GM12878 (cell line): ENCODE results near the gene ZNF618. TPM values are rescaled to one million over a fixed set of nuclear protein-coding genes. Genes with fewer than 3 reads are reported as not detected.

Source experiments
- ATAC-seq: fragments of 200-7000 bp; cut with Tn5 transposase; 3 replicates; pipeline ENCODE4 v1.9.1; 2020; ENCODE audit warnings: mild to moderate bottlenecking, moderate library complexity
- BruUV-seq: library from RNA; stranded (reverse); fragments of 400-500 nt; replicated peaks from 2 replicates; lab custom pipeline; 2021; lab: Mats Ljungman, UMichigan
- CTCF ChIA-PET: fragments of 300-600 bp; sonication (Branson Sonifier 250); formaldehyde crosslinking; extraction: SDS; loops from one replicate; lab custom pipeline; 2021; ENCODE audit warnings: inconsistent platforms; lab: Yijun Ruan, JAX
- POLR2A ChIA-PET: fragments of 350-600 bp; formaldehyde crosslinking; extraction: SDS; loops from one replicate; lab custom pipeline; 2021; ENCODE audit warnings: inconsistent platforms; lab: Charles Lee
- RAD21 ChIA-PET: fragments of 300-600 bp; sonication (Branson Sonifier 250); formaldehyde crosslinking; loops from one replicate; lab custom pipeline; 2023; ENCODE audit warnings: antibody characterized with exemption; ENCODE audit not compliant: unreplicated experiment; lab: Charles Lee
- SMC1A ChIA-PET: fragments of 300-600 bp; sonication (Branson Sonifier 250); formaldehyde crosslinking; loops from one replicate; lab custom pipeline; 2023; ENCODE audit not compliant: unreplicated experiment, uncharacterized antibody; lab: Charles Lee
- DNase-seq: peaks from one replicate; pipeline ENCODE4 v3.0.0-alpha.2; 2011; ENCODE audit warnings: low read depth, low spot score
- FAIRE-seq: peaks from 3 replicates; lab custom pipeline; 2011; peaks lifted over from hg19 to GRCh38; lab: Jason Lieb, UNC
- H2AFZ ChIP-seq: 2 replicates; pipeline ENCODE4 v1.6.0; 2011; ENCODE audit warnings: low read depth, low read length, control low read depth; ENCODE audit not compliant: control insufficient read depth
- H3K27ac ChIP-seq: 2 replicates; pipeline ENCODE4 v1.5.1; 2011; ENCODE audit warnings: control low read depth; ENCODE audit not compliant: control insufficient read depth, insufficient read depth
- H3K27me3 ChIP-seq, 2 experiments: replicated peaks in 1 of 2; 2 replicates each; pipeline versions ENCODE4 v1.6.0 to v1.6.1; 2011; ENCODE audit warnings: low read length in 1 of 2; ENCODE audit not compliant: control insufficient read depth in 2 of 2, insufficient read depth in 2 of 2
- H3K36me3 ChIP-seq, 2 experiments: 2 replicates each; pipeline ENCODE4 v1.5.1; 2011; ENCODE audit warnings: low read length in 1 of 2; ENCODE audit not compliant: control insufficient read depth in 2 of 2, insufficient read depth in 2 of 2
- H3K4me1 ChIP-seq: 2 replicates; pipeline ENCODE4 v1.6.1; 2011; ENCODE audit warnings: mild to moderate bottlenecking, low read length, moderate library complexity, mixed read lengths; ENCODE audit not compliant: control insufficient read depth, insufficient read depth
- H3K4me2 ChIP-seq: 2 replicates; pipeline ENCODE4 v1.6.0; 2011; ENCODE audit warnings: control low read depth; ENCODE audit not compliant: control insufficient read depth, insufficient read depth
- H3K4me3 ChIP-seq: fragments of 200-600 bp; sonication (generic); 2 replicates; pipeline ENCODE4 v1.5.1; 2016
- H3K79me2 ChIP-seq: 2 replicates; pipeline ENCODE4 v1.6.0; 2011; ENCODE audit warnings: low read length; ENCODE audit not compliant: control insufficient read depth, insufficient read depth
- H3K9ac ChIP-seq: 2 replicates; pipeline ENCODE4 v1.8.0; 2011; ENCODE audit warnings: low read length, control low read depth, mixed read lengths; ENCODE audit not compliant: control insufficient read depth, insufficient read depth
- H3K9me3 ChIP-seq: replicated peaks from 3 replicates; pipeline ENCODE4 v1.5.1; 2011; ENCODE audit warnings: mild to moderate bottlenecking, low read length; ENCODE audit not compliant: control insufficient read depth, insufficient read depth
- H4K20me1 ChIP-seq: 2 replicates; pipeline ENCODE4 v1.6.0; 2011; ENCODE audit not compliant: control insufficient read depth, insufficient read depth
- CHD1 ChIP-seq: IDR thresholded peaks from 2 replicates; pipeline ENCODE4 v1.6.1; 2012; ENCODE audit warnings: low read depth, low read length, improper control_type of control experiment
- CHD4 ChIP-seq: fragments of 200-600 bp; sonication (generic); IDR thresholded peaks from 2 replicates; pipeline ENCODE4 v1.6.1; 2016; ENCODE audit warnings: mild to moderate bottlenecking
- EGR1 ChIP-seq, 2 experiments: IDR thresholded peaks; 1 replicate in 1 of 2; 2 replicates in 1 of 2; pipeline ENCODE4 v1.6.1; 2011 to 2012; ENCODE audit warnings: low read depth in 2 of 2, low read length in 2 of 2, borderline replicate concordance in 1 of 2, mild to moderate bottlenecking in 1 of 2, moderate library complexity in 1 of 2
- HCFC1 ChIP-seq: fragments of 150-350 bp; IDR thresholded peaks from 2 replicates; pipeline ENCODE4 v1.6.1; 2014; ENCODE audit warnings: low read length
- IRF4 ChIP-seq: IDR thresholded peaks from 2 replicates; pipeline ENCODE4 v1.6.1; 2011; ENCODE audit warnings: low read depth, low read length
- LARP7 ChIP-seq: fragments of 450-650 bp; IDR thresholded peaks from 2 replicates; pipeline ENCODE4 v1.6.1; 2017; ENCODE audit warnings: mild to moderate bottlenecking
- MTA2 ChIP-seq: fragments of 450-650 bp; IDR thresholded peaks from 2 replicates; pipeline ENCODE4 v1.6.1; 2016; ENCODE audit warnings: low read depth, mild to moderate bottlenecking, moderate library complexity
- NFYB ChIP-seq: IDR thresholded peaks from 2 replicates; pipeline ENCODE4 v1.6.1; 2011; ENCODE audit warnings: low read depth, mild to moderate bottlenecking, low read length, improper control_type of control experiment, moderate library complexity; ENCODE audit not compliant: insufficient read depth
- PAX8 ChIP-seq: fragments of 450-650 bp; IDR thresholded peaks from 2 replicates; pipeline ENCODE4 v1.6.1; 2017; ENCODE audit warnings: mild to moderate bottlenecking, moderate library complexity
- PML ChIP-seq: IDR thresholded peaks from 2 replicates; pipeline ENCODE4 v1.6.1; 2012; ENCODE audit warnings: low read length, inconsistent platforms
- RB1 ChIP-seq: fragments of 450-650 bp; formaldehyde crosslinking; IDR thresholded peaks from 2 replicates; pipeline ENCODE4 v1.6.1; 2017; ENCODE audit warnings: mild to moderate bottlenecking, borderline replicate concordance
- SIN3A ChIP-seq: IDR thresholded peaks from 2 replicates; pipeline ENCODE4 v1.6.1; 2012; ENCODE audit warnings: low read depth, low read length, improper control_type of control experiment
- SREBF2 ChIP-seq: IDR thresholded peaks from 2 replicates; pipeline ENCODE4 v1.6.1; 2012; ENCODE audit warnings: mild to moderate bottlenecking, low read length
- STAT1 ChIP-seq: fragments of 450-650 bp; conservative IDR thresholded peaks from 2 replicates; pipeline ENCODE4 v1.6.1; 2014; ENCODE audit warnings: antibody characterized with exemption, mild to moderate bottlenecking
- SUPT20H ChIP-seq: IDR thresholded peaks from 2 replicates; pipeline ENCODE4 v1.6.1; 2011; ENCODE audit warnings: low read depth, mild to moderate bottlenecking, low read length, moderate library complexity, borderline replicate concordance; ENCODE audit not compliant: control insufficient read depth
- TARDBP ChIP-seq: IDR thresholded peaks from 2 replicates; pipeline ENCODE4 v1.6.1; 2016; ENCODE audit warnings: borderline replicate concordance
- TCF12 ChIP-seq: IDR thresholded peaks from 2 replicates; pipeline ENCODE4 v1.6.1; 2011; ENCODE audit warnings: low read depth, mild to moderate bottlenecking, low read length
- YY1 ChIP-seq: IDR thresholded peaks from 2 replicates; pipeline ENCODE4 v1.6.1; 2011; ENCODE audit warnings: low read depth, mild to moderate bottlenecking, low read length
- ZNF207 ChIP-seq: fragments of 450-650 bp; IDR thresholded peaks from 2 replicates; pipeline ENCODE4 v1.6.1; 2014; ENCODE audit warnings: antibody characterized with exemption, mild to moderate bottlenecking, borderline replicate concordance
- WGBS: methylation state at CpG from one replicate; pipeline ENCODE4 v1.1.6; 2016; ENCODE audit warnings: low lambda C conversion rate; ENCODE audit not compliant: insufficient replicate concordance, insufficient coverage; ENCODE audit errors: missing lambda C conversion rate; 5-methylcytosine and 5-hydroxymethylcytosine counted together
- in situ Hi-C: fragments of 300-500 bp; cut with MboI; formaldehyde crosslinking; loops from 9 replicates; pipeline ENCODE4 v1.14.3; 2018; ENCODE audit warnings: mixed read lengths
- intact Hi-C: fragments of 100-400 bp; cut with micrococcal nuclease; formaldehyde crosslinking; loops from one replicate; pipeline ENCODE4 v1.14.2; 2022; ENCODE audit not compliant: unreplicated experiment
- polyA plus RNA-seq, 11 experiments: library from polyadenylated mRNA; depleted of rRNA in 4 of 11; unstranded in 6 of 11; stranded (reverse) in 5 of 11; fragments of >200 nt; fragmentation: Nextera tagmentation in 4 of 11; fragmentation: Illumina TruSeq in 1 of 11; extraction: Ambion mirVana in 4 of 11; extraction: Trizol in 1 of 11; gene quantifications; 1 replicate in 1 of 11; 2 replicates in 10 of 11; pipeline versions ENCODE4 v1.2.1 to v1.2.3, GENCODE V29; 2011 to 2016; ENCODE audit warnings: inconsistent platforms in 2 of 11, missing spikeins in 2 of 11, low read depth in 1 of 11
- total RNA-seq, 4 experiments: library from RNA; depleted of rRNA in 3 of 4; stranded (reverse); fragments of >200 nt in 3 of 4; fragmentation: Illumina TruSeq in 1 of 4; extraction: Trizol in 1 of 4; gene quantifications; 2 replicates each; pipeline versions ENCODE4 v1.2.1 to v1.2.3, GENCODE V29; 2013 to 2021
- TF ChIP-seq, protein P1 (sequence below): fragments of 450-650 bp; conservative IDR thresholded peaks from 2 replicates; pipeline ENCODE4 v1.6.1; 2017; ENCODE audit warnings: mild to moderate bottlenecking, moderate library complexity

Gene ZNF618
- total and polyA plus RNA-seq, 10 of the 15 experiments (the other 5 are each of a cell fraction or from before 2014, with no cell fraction given) = 0.01 to 0.24 (median 0.06) TPM; not detected in 2

- H3K4me2 ChIP-seq = no peak overlapping the region
- RAD21 ChIA-PET = no interaction called here
- FAIRE-seq = no peak
Measured at GRCh38 chr9:113958556-113958955, 82.4 kb downstream of the ZNF618 start.

More at GRCh38 chr9:113958556-113958955, 82.4 kb downstream of the ZNF618 start:
- TF ChIP-seq PAX8 (no peak), SREBF2 (no peak), RB1 (no peak), CHD1 (no peak), ZNF207 (no peak), TCF12 (no peak), PML (no peak), SUPT20H (no peak), CHD4 (no peak), NFYB (no peak), EGR1 (IDR thresholded peaks at IDR 0.05; ENCODE audit: borderline replicate concordance in 1 of 2, low read depth in 2 of 2, low read length in 2 of 2) (no peak), MTA2 (no peak), YY1 (no peak), HCFC1 (no peak), SIN3A (no peak), LARP7 (no peak), STAT1 (no peak), TARDBP (no peak), IRF4 (no peak)
- TF ChIP-seq, protein P1, sequence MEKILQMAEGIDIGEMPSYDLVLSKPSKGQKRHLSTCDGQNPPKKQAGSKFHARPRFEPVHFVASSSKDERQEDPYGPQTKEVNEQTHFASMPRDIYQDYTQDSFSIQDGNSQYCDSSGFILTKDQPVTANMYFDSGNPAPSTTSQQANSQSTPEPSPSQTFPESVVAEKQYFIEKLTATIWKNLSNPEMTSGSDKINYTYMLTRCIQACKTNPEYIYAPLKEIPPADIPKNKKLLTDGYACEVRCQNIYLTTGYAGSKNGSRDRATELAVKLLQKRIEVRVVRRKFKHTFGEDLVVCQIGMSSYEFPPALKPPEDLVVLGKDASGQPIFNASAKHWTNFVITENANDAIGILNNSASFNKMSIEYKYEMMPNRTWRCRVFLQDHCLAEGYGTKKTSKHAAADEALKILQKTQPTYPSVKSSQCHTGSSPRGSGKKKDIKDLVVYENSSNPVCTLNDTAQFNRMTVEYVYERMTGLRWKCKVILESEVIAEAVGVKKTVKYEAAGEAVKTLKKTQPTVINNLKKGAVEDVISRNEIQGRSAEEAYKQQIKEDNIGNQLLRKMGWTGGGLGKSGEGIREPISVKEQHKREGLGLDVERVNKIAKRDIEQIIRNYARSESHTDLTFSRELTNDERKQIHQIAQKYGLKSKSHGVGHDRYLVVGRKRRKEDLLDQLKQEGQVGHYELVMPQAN = no peak
- TF ChIP-seq, all 136 proteins: peak for 0
- Histone ChIP-seq H3K9ac (no peak overlapping the region), H2AFZ (no peak overlapping the region), H3K4me1 (no peaks in the 10 kb centered on the region), H3K27ac (no peak overlapping the region), H3K36me3 (no peaks in the 10 kb centered on the region), H4K20me1 (no peaks in the 10 kb centered on the region), H3K27me3 (no peaks in the 10 kb centered on the region; a peak in 1 of 4 replicates), H3K9me3 (no peaks in the 10 kb centered on the region), H3K4me3 (no peak overlapping the region), H3K79me2 (no peaks in the 10 kb centered on the region)
- no TSS peak for BruUV-seq
- POLR2A ChIA-PET = no interaction called here
- CTCF ChIA-PET = no interaction called here
- SMC1A ChIA-PET = no interaction called here
- 18% methylated on average over 6 of the region's 6 CpGs for WGBS
- ATAC-seq = no peak
- DNase-seq = no peak
- in situ Hi-C loops (no loop called here), intact Hi-C loops (no loop called here)
